GM19023 (cell line): ENCODE data around the gene CLDN16.

ENCODE experiments used
- ATAC-seq: cut with Tn5 transposase; IDR thresholded peaks from one replicate; pipeline ENCODE4 v1.9.1; 2021; ENCODE audit warnings: mild to moderate bottlenecking, moderate library complexity; ENCODE audit not compliant: unreplicated experiment

CLDN16 gene

GRCh38 chr3:190378240-190378891 lies 9.6 kb upstream of the CLDN16 start:
- no peak for ATAC-seq

GRCh38 chr3:190380184-190380583 lies 7.8 kb upstream of the CLDN16 start:
- no peak for ATAC-seq

- ATAC-seq: no peak
Measured at GRCh38 chr3:190381441-190381840, 6.5 kb upstream of the CLDN16 start.

DNA sequence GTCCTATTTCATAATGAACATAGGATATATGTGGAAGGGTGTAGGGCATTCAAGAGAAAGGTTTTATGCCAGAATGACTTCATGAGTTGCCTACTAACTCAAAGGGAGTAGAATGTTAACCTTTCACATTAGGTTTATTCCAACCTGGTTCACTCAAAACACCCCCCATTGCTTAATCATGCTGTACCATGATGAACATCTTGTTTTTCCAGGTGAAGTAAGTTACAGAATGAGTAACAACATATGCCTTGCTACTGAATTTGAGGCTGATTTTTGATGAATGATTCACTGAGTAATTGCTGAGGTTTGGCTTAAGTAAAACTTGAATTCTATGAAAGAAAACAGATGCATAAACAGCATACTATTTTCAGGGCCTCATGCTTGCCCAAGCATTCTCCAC lies 5.9 kb upstream of the CLDN16 start:
- ATAC-seq: no peak

DNA sequence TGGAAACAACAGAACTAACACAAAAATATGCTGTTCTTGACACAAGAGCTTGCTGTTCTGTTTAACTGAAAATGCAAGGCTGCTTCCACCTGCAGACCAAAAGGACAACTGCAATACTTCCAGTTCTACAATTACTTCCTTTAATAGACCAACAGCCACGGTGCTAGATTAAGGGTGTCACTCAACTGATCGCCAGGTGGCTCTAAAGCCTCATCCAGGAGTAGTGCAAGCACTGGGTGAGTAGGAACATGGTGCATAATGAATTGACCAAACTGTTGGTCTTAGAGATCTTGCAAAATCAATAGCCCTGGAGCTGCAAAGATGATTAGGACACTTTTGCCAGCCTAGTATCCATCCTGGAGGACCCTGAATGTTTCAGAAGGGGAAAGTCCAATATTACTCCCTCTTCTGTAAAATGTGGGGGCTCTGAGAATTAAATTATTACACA lies 3.6 kb upstream of the CLDN16 start:
- ATAC-seq: no peak

- no peak for ATAC-seq
Measured at GRCh38 chr3:190385731-190386688, 2.0 kb upstream of the CLDN16 start.

- no peak for ATAC-seq
Measured at GRCh38 chr3:190388703-190389102, 740 bp downstream of the CLDN16 start.

GRCh38 chr3:190396001-190396400 lies 8.0 kb downstream of the CLDN16 start:
- ATAC-seq: no peak

- ATAC-seq: no peak
Measured at GRCh38 chr3:190397889-190398288, 9.9 kb downstream of the CLDN16 start.

DNA sequence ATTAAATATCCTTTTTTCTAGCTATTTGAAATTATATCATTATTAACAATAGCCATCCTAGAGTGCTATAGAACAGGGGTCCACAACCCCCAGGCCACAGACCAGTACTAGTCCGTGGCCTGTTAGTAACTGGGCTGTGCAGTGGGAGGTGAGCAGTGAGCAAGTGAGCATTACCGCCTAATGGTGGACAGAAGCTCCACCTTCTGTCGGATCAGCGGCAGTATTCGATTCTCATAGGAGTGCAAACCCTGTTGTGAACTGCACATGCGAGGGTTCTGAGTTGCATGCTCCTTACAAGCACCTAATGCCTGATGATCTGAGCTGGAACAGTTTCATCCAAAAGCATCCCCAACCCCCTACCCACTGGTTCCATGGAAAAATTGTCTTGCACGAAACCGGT lies 11.7 kb downstream of the CLDN16 start:
- no peak for ATAC-seq

- ATAC-seq: no peak
Measured at GRCh38 chr3:190401963-190402362, 14.0 kb downstream of the CLDN16 start.

DNA sequence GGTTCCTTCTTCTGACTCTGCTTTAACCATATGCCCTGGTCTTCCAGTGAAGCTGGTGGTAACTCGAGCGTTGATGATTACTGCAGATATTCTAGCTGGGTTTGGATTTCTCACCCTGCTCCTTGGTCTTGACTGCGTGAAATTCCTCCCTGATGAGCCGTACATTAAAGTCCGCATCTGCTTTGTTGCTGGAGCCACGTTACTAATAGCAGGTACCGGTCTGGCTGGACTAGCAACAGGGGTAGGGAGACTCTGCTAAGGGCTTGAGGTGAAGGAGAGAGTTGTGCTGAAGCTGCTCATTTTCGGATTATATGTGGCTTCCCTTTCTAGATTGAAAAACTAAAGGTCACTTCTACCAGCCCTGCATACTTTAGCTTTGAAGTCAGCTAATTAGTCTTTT lies 16.8 kb downstream of the CLDN16 start:
- no peak for ATAC-seq

DNA sequence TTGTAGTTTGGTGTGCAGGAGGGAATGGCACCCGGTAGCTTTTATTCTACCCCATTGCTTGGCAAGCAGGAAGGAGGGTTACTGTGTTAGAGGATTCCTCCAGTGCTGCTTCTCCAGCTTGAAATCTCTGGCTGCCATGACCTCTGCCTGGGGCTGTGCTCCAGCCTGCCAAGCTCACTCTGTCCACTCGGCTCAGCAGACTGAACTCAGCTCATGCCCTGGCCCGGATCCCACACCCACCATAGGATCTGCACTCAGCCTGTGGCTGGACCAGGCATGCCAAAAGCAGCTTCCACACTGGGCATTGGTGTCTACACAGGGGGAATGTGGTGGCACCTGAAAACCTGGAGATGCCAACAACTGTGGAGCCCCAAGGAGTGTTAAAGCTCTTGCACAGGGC lies 26.3 kb downstream of the CLDN16 start:
- no peak for ATAC-seq

GRCh38 chr3:190424108-190424477 lies 36.1 kb downstream of the CLDN16 start:
- ATAC-seq: no peak

DNA sequence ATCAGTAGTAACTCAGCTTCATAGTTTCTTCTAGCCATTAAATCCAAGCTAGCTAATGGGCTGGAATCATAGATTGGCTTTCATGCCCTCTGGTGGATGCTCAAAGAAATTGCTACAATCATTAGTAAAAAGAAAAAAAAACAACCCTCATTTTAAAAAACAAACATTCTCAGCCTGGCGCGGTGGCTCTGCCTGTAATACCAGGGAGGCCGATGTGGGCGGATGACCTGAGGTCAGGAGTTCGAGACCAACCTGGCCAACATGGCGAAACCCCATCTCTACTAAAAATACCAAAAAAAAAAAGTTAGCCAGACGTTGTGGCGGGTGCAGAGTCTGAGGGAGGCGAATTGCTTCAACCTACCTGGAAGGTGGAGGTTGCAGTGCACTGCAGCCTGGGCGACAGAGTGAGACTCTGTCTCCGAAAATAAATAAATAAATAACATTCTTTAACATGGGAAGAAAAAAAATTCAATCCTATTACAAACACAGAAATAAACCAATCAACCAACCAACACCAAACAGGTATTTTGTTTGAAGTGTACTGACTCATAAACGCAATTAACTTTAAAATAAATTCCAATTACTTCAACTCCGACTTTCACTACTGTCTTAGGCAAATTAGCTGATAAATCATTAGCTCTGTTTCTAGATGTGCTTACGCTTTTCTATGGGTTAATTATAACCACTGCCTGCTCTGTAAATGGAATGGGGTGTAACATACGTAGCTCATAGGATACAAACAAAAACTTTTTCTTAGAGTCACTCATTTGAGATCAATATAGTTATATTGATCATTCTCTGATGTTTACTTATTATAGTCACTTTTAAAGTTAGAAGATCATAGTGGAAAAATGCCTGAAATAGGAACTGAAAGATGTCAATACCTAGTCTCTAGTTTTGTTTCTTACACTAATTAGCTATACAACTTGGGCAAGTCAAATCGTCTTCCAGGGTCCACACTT lies 36.8 kb downstream of the CLDN16 start:
- ATAC-seq: peak; percentile 71

- no peak for ATAC-seq
Measured at GRCh38 chr3:190425833-190426232, 37.9 kb downstream of the CLDN16 start.

- no peak for ATAC-seq
Measured at GRCh38 chr3:190426806-190427507, 39.0 kb downstream of the CLDN16 start.

DNA sequence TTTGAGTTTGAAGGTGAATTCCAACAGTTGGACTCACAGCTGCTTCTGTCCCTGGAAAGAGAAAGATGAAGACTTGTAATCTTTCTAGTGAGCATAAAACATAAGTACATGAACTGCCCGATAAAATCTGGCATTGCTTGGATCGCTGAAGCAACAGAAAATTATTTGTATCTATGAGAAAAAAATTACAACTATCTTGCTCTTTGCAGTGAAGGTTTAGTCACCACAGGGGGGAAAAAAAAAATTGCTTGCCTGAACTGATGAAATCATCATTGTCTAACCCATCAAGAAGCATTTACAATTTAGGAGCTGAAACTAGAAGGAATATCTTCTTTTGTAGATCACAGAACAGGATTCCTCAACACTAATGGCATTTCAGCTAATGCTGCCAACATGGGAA lies 41.7 kb downstream of the CLDN16 start:
- no peak for ATAC-seq

- no peak for ATAC-seq
Measured at GRCh38 chr3:190430906-190431305, 42.9 kb downstream of the CLDN16 start.

- ATAC-seq: no peak
Measured at GRCh38 chr3:190432216-190432615, 44.3 kb downstream of the CLDN16 start.
